Measurements from ENCODE around the gene RAC2.

The RAC2 gene

GRCh38 chr22:37186228-37186996 is 57.7 kb downstream of the RAC2 start:
- intact Hi-C loops (cut with DNase I): no loop called here
- DNase-seq: peak in 9 of 42 donors; percentile 5 to 70 (median 44)

- no peak for DNase-seq
- intact Hi-C loops (cut with DNase I): no loop called here
These were observed 58.3 kb downstream of the RAC2 start for GRCh38 chr22:37185646-37186227.

- DNase-seq: peak in 1 of 42 donors; percentile 0
- intact Hi-C loops (cut with DNase I): no loop called here
These were observed 59.1 kb downstream of the RAC2 start for GRCh38 chr22:37184816-37185541.

- no peak for DNase-seq
- intact Hi-C loops (cut with DNase I): no loop called here
These were observed 59.7 kb downstream of the RAC2 start for GRCh38 chr22:37184380-37184755.

- DNase-seq: peak in 1 of 42 donors; percentile 1
These were observed 60.4 kb downstream of the RAC2 start for GRCh38 chr22:37183432-37184379.

GRCh38 chr22:37182949-37183245 is 61.2 kb downstream of the RAC2 start:
- no peak for DNase-seq
- intact Hi-C loops (cut with DNase I): no loop called here

More at GRCh38 chr22:37183432-37184379, 60.4 kb downstream of the RAC2 start:
- intact Hi-C loops (cut with DNase I): no loop called here

- intact Hi-C loops (cut with DNase I): no loop called here
- no peak for DNase-seq
These were observed 61.7 kb downstream of the RAC2 start for GRCh38 chr22:37182101-37182948.

GRCh38 chr22:37181681-37182080 is 62.4 kb downstream of the RAC2 start:
- intact Hi-C loops (cut with DNase I): no loop called here
- DNase-seq: no peak

- no peak for DNase-seq
These were observed 63.4 kb downstream of the RAC2 start for GRCh38 chr22:37180531-37181231.

GRCh38 chr22:37179622-37180420 is 64.2 kb downstream of the RAC2 start:
- intact Hi-C loops (cut with DNase I): no loop called here
- no peak for DNase-seq

More at GRCh38 chr22:37180531-37181231, 63.4 kb downstream of the RAC2 start:
- intact Hi-C loops (cut with DNase I): no loop called here

GRCh38 chr22:37179126-37179470 is 65.0 kb downstream of the RAC2 start:
- peak in 1 of 42 donors; percentile 28 for DNase-seq

GRCh38 chr22:37178350-37179125 is 65.5 kb downstream of the RAC2 start:
- peak in 1 of 42 donors; percentile 7 for DNase-seq
- intact Hi-C loops (cut with DNase I): no loop called here

More at GRCh38 chr22:37179126-37179470, 65.0 kb downstream of the RAC2 start:
- intact Hi-C loops (cut with DNase I): no loop called here

GRCh38 chr22:37177755-37178154 is 66.3 kb downstream of the RAC2 start:
- DNase-seq: peak in 1 of 42 donors; percentile 9
- intact Hi-C loops (cut with DNase I): no loop called here

GRCh38 chr22:37177221-37177620 is 66.8 kb downstream of the RAC2 start:
- DNase-seq: peak in 1 of 42 donors; percentile 0

GRCh38 chr22:37176464-37177061 is 67.5 kb downstream of the RAC2 start:
- DNase-seq: peak in 21 of 42 donors; percentile 11 to 50 (median 36)
- intact Hi-C loops (cut with DNase I): no loop called here

More at GRCh38 chr22:37177221-37177620, 66.8 kb downstream of the RAC2 start:
- intact Hi-C loops (cut with DNase I): no loop called here

Measured in head of caudate nucleus (tissue), 42 donors.